H1 (cell line): ENCODE results near the gene ATXN2. TPM values are rescaled to one million over a fixed set of nuclear protein-coding genes. Genes with fewer than 3 reads are reported as not detected.

Source experiments
- BCL11A ChIP-seq, 2 experiments: IDR thresholded peaks; one replicate each; pipeline ENCODE4 v1.6.1; 2011; ENCODE audit warnings: low read depth in 2 of 2, low read length in 2 of 2, mild to moderate bottlenecking in 2 of 2
- BRCA1 ChIP-seq: IDR thresholded peaks from 2 replicates; pipeline ENCODE4 v1.6.1; 2012; ENCODE audit warnings: low read depth, low read length, improper control_type of control experiment
- CHD1 ChIP-seq: IDR thresholded peaks from 2 replicates; pipeline ENCODE4 v1.6.1; 2012; ENCODE audit warnings: low read depth, low read length, improper control_type of control experiment
- EZH2 ChIP-seq: fragments of 200-600 bp; sonication (generic); IDR thresholded peaks from 2 replicates; pipeline ENCODE4 v1.7.1; 2012; ENCODE audit warnings: low read depth, mild to moderate bottlenecking, moderate library complexity, low read length, inconsistent platforms; ENCODE audit not compliant: severe bottlenecking
- FOSL1 ChIP-seq: IDR thresholded peaks from 2 replicates; pipeline ENCODE4 v1.6.1; 2011; ENCODE audit warnings: mild to moderate bottlenecking, low read depth, low read length, moderate library complexity; ENCODE audit not compliant: insufficient read depth
- GABPA ChIP-seq: IDR thresholded peaks from 2 replicates; pipeline ENCODE4 v1.6.1; 2011; ENCODE audit warnings: mild to moderate bottlenecking, low read length, moderate library complexity, borderline replicate concordance; ENCODE audit not compliant: insufficient read depth
- JUN ChIP-seq: IDR thresholded peaks from 2 replicates; pipeline ENCODE4 v1.6.1; 2011; ENCODE audit warnings: low read depth, mild to moderate bottlenecking, improper control_type of control experiment, low read length
- NRF1 ChIP-seq: IDR thresholded peaks from 2 replicates; pipeline ENCODE4 v1.6.1; 2011; ENCODE audit warnings: mild to moderate bottlenecking, low read depth, low read length, improper control_type of control experiment
- SAP30 ChIP-seq: fragments of 300-600 bp; sonication (generic); IDR thresholded peaks from 2 replicates; pipeline ENCODE4 v1.7.1; 2012; ENCODE audit warnings: low read length, moderate library complexity, mild to moderate bottlenecking, inconsistent platforms; ENCODE audit not compliant: insufficient read depth, insufficient replicate concordance
- SIRT6 ChIP-seq: IDR thresholded peaks from one replicate; pipeline ENCODE4 v1.7.1; 2012; ENCODE audit warnings: low read length, inconsistent platforms
- polyA plus RNA-seq, 7 experiments: library from polyadenylated mRNA; depleted of rRNA in 3 of 7; stranded (reverse) in 5 of 7; unstranded in 2 of 7; fragments of >200 nt in 5 of 7; fragments of 200-250 nt in 2 of 7; gene quantifications; 1 replicate in 5 of 7; 2 replicates in 1 of 7; 4 replicates in 1 of 7; pipeline versions ENCODE4 v1.2.1 to v1.2.3, GENCODE V29; 2011 to 2013; ENCODE audit warnings: missing spikeins in 2 of 7, mixed read lengths in 2 of 7
- total RNA-seq: library from RNA; stranded (reverse); fragmentation: NEBNext Ultra II Directional; extraction: Animal tissue kit (Norgen Biotek cat#: 25700); gene quantifications from 2 replicates; pipeline ENCODE4 v1.2.1, GENCODE V29; 2021
- TF ChIP-seq, protein P1 (sequence below): fragments of 300-600 bp; sonication (generic); IDR thresholded peaks from 2 replicates; pipeline ENCODE4 v1.7.1; 2012; ENCODE audit warnings: low read length, moderate library complexity, mild to moderate bottlenecking, inconsistent platforms; ENCODE audit not compliant: insufficient replicate concordance

ATXN2 gene
- total and polyA plus RNA-seq, 2 of the 8 experiments (the other 6 are each of a cell fraction or from before 2014, with no cell fraction given): 46.6 to 80.7 TPM

DNA sequence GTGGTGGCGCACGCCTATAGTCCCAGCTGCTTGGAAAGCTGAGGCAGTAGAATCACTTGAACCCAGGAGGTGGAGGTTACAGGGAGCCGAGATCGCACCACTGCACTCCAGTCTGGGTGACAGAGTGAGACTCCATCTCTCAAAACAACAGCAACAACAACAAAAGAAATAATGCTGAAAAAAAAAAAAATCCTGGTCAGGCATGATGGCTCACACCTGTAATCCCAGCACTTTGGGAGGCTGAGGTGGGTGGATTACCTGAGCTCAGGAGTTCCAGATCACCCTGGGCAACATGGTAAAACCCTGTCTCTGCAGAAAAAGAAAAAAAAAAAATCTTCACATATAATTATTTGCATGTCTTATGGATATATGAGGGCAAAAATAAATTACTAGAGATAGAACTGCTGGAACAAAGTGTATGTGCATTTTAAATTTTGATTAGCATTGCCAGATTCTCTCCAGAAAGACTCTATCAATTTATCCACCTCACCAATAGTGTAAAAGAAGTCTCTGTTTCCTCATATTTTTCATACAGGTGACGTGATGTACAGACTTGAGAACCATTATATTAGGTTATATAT, 75.4 kb downstream of the ATXN2 start (continued):
- TF ChIP-seq, protein P1, sequence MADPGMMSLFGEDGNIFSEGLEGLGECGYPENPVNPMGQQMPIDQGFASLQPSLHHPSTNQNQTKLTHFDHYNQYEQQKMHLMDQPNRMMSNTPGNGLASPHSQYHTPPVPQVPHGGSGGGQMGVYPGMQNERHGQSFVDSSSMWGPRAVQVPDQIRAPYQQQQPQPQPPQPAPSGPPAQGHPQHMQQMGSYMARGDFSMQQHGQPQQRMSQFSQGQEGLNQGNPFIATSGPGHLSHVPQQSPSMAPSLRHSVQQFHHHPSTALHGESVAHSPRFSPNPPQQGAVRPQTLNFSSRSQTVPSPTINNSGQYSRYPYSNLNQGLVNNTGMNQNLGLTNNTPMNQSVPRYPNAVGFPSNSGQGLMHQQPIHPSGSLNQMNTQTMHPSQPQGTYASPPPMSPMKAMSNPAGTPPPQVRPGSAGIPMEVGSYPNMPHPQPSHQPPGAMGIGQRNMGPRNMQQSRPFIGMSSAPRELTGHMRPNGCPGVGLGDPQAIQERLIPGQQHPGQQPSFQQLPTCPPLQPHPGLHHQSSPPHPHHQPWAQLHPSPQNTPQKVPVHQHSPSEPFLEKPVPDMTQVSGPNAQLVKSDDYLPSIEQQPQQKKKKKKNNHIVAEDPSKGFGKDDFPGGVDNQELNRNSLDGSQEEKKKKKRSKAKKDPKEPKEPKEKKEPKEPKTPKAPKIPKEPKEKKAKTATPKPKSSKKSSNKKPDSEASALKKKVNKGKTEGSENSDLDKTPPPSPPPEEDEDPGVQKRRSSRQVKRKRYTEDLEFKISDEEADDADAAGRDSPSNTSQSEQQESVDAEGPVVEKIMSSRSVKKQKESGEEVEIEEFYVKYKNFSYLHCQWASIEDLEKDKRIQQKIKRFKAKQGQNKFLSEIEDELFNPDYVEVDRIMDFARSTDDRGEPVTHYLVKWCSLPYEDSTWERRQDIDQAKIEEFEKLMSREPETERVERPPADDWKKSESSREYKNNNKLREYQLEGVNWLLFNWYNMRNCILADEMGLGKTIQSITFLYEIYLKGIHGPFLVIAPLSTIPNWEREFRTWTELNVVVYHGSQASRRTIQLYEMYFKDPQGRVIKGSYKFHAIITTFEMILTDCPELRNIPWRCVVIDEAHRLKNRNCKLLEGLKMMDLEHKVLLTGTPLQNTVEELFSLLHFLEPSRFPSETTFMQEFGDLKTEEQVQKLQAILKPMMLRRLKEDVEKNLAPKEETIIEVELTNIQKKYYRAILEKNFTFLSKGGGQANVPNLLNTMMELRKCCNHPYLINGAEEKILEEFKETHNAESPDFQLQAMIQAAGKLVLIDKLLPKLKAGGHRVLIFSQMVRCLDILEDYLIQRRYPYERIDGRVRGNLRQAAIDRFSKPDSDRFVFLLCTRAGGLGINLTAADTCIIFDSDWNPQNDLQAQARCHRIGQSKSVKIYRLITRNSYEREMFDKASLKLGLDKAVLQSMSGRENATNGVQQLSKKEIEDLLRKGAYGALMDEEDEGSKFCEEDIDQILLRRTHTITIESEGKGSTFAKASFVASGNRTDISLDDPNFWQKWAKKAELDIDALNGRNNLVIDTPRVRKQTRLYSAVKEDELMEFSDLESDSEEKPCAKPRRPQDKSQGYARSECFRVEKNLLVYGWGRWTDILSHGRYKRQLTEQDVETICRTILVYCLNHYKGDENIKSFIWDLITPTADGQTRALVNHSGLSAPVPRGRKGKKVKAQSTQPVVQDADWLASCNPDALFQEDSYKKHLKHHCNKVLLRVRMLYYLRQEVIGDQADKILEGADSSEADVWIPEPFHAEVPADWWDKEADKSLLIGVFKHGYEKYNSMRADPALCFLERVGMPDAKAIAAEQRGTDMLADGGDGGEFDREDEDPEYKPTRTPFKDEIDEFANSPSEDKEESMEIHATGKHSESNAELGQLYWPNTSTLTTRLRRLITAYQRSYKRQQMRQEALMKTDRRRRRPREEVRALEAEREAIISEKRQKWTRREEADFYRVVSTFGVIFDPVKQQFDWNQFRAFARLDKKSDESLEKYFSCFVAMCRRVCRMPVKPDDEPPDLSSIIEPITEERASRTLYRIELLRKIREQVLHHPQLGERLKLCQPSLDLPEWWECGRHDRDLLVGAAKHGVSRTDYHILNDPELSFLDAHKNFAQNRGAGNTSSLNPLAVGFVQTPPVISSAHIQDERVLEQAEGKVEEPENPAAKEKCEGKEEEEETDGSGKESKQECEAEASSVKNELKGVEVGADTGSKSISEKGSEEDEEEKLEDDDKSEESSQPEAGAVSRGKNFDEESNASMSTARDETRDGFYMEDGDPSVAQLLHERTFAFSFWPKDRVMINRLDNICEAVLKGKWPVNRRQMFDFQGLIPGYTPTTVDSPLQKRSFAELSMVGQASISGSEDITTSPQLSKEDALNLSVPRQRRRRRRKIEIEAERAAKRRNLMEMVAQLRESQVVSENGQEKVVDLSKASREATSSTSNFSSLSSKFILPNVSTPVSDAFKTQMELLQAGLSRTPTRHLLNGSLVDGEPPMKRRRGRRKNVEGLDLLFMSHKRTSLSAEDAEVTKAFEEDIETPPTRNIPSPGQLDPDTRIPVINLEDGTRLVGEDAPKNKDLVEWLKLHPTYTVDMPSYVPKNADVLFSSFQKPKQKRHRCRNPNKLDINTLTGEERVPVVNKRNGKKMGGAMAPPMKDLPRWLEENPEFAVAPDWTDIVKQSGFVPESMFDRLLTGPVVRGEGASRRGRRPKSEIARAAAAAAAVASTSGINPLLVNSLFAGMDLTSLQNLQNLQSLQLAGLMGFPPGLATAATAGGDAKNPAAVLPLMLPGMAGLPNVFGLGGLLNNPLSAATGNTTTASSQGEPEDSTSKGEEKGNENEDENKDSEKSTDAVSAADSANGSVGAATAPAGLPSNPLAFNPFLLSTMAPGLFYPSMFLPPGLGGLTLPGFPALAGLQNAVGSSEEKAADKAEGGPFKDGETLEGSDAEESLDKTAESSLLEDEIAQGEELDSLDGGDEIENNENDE: no peak
- TF ChIP-seq NRF1: no peak
- no peak for TF ChIP-seq CHD1
- no peak for TF ChIP-seq JUN
- TF ChIP-seq SIRT6: no peak
- TF ChIP-seq BRCA1: no peak
- TF ChIP-seq EZH2: no peak
- TF ChIP-seq FOSL1: no peak
- TF ChIP-seq SAP30: no peak
- TF ChIP-seq GABPA: no peak
- TF ChIP-seq BCL11A (IDR thresholded peaks at IDR 0.05; ENCODE audit: low read depth in 2 of 2, low read length in 2 of 2): no peak
